Ascending aorta (tissue), 2 donors: ENCODE measurements around the gene RAD51D. TPM values are rescaled to one million over a fixed set of nuclear protein-coding genes. Genes with fewer than 3 reads are reported as not detected.

ENCODE experiments used
- DNase-seq, 2 donors: peaks; one replicate each; pipeline ENCODE4 v3.0.0-alpha.2; 2019; ENCODE audit warnings: low spot score in 2 of 2
- H3K27ac ChIP-seq, 2 donors: fragments of 200-600 bp; sonication (generic); one replicate each; pipeline ENCODE4 v1.5.1; 2016 to 2017; ENCODE audit warnings: mild to moderate bottlenecking in 1 of 2
- H3K27me3 ChIP-seq: fragments of 200-600 bp; sonication (generic); one replicate; pipeline ENCODE4 v1.5.1; 2017
- H3K36me3 ChIP-seq, 2 donors: fragments of 200-600 bp; sonication (generic); one replicate each; pipeline ENCODE4 v1.5.1; 2016
- H3K4me1 ChIP-seq, 2 donors: fragments of 200-600 bp; sonication (generic); one replicate each; pipeline ENCODE4 v1.5.1; 2016 to 2017; ENCODE audit warnings: mild to moderate bottlenecking in 1 of 2
- H3K4me3 ChIP-seq, 2 donors: fragments of 200-600 bp; sonication (generic); one replicate each; pipeline ENCODE4 v1.5.1; 2016 to 2017; ENCODE audit warnings: mild to moderate bottlenecking in 1 of 2
- H3K9me3 ChIP-seq, 2 donors: fragments of 200-600 bp; sonication (generic); one replicate each; pipeline ENCODE4 v1.5.1; 2016
- CTCF ChIP-seq, 3 experiments: fragments of 200-600 bp in 2 of 3; fragments of 450-650 bp in 1 of 3; sonication (generic) in 2 of 3; IDR thresholded peaks; one replicate each; pipeline ENCODE4 v1.5.1; 2016 to 2019; ENCODE audit warnings: antibody characterized with exemption in 3 of 3, mild to moderate bottlenecking in 1 of 3, moderate library complexity in 1 of 3
- intact Hi-C: fragments of 100-400 bp; cut with DNase I; formaldehyde crosslinking; loops from one replicate; pipeline ENCODE4 v1.15.1; 2023
- total RNA-seq: library from RNA; depleted of rRNA; stranded (reverse); fragments of >200 nt; gene quantifications from one replicate; pipeline ENCODE4 v1.1.0, GENCODE V29; 2016

Gene RAD51D
- total RNA-seq, 1 donor from 2014 or later, result 3.7 TPM

- no peaks in the 10 kb centered on the region for H3K9me3 ChIP-seq
- no peak for TF ChIP-seq CTCF (IDR thresholded peaks at IDR 0.05)
- DNase-seq, result no peak
- H3K4me1 ChIP-seq, result no peaks in the 10 kb centered on the region
- intact Hi-C loops, result no loop called here
- no peak overlapping the region for H3K27ac ChIP-seq
- no peaks in the 10 kb centered on the region for H3K36me3 ChIP-seq
- no peak overlapping the region for H3K4me3 ChIP-seq
- H3K27me3 ChIP-seq, result no peaks in the 10 kb centered on the region
These were observed 44.2 kb upstream of the RAD51D start for GRCh38 chr17:35163886-35164285.

GRCh38 chr17:35162755-35163154, 43.1 kb upstream of the RAD51D start:
- intact Hi-C loops, result no loop called here
- H3K4me3 ChIP-seq, result no peak overlapping the region
- no peaks in the 10 kb centered on the region for H3K36me3 ChIP-seq
- TF ChIP-seq CTCF (IDR thresholded peaks at IDR 0.05), result no peak
- no peaks in the 10 kb centered on the region for H3K4me1 ChIP-seq
- no peaks in the 10 kb centered on the region for H3K9me3 ChIP-seq
- H3K27me3 ChIP-seq, result no peaks in the 10 kb centered on the region
- H3K27ac ChIP-seq, result no peak overlapping the region
- DNase-seq, result no peak

- H3K9me3 ChIP-seq, result no peaks in the 10 kb centered on the region
- no peak overlapping the region for H3K4me3 ChIP-seq
- no peak for TF ChIP-seq CTCF (IDR thresholded peaks at IDR 0.05)
- no peaks in the 10 kb centered on the region for H3K27me3 ChIP-seq
- no peak overlapping the region for H3K27ac ChIP-seq
- intact Hi-C loops, result no loop called here
- no peak for DNase-seq
- no peaks in the 10 kb centered on the region for H3K36me3 ChIP-seq
- no peaks in the 10 kb centered on the region for H3K4me1 ChIP-seq
These were observed 41.7 kb upstream of the RAD51D start for GRCh38 chr17:35161281-35161761.

- Histone ChIP-seq H3K36me3 (no peaks in the 10 kb centered on the region), H3K27ac (no peak overlapping the region), H3K4me1 (no peaks in the 10 kb centered on the region), H3K4me3 (no peak overlapping the region), H3K9me3 (no peaks in the 10 kb centered on the region), H3K27me3 (no peaks in the 10 kb centered on the region)
- no peak for TF ChIP-seq CTCF (IDR thresholded peaks at IDR 0.05)
- DNase-seq, result no peak
- intact Hi-C loops, result no loop called here
These were observed 40.9 kb upstream of the RAD51D start for GRCh38 chr17:35160354-35161201.

GRCh38 chr17:35159940-35160339, 40.3 kb upstream of the RAD51D start:
- Histone ChIP-seq H3K27me3 (no peaks in the 10 kb centered on the region), H3K36me3 (no peaks in the 10 kb centered on the region), H3K9me3 (no peaks in the 10 kb centered on the region), H3K4me1 (no peaks in the 10 kb centered on the region), H3K27ac (no peak overlapping the region), H3K4me3 (no peak overlapping the region)
- intact Hi-C loops, result loop anchor here (10.0 kb wide), 1 partner anchor 55 kb away; no protein-coding TSS in a partner anchor
- TF ChIP-seq CTCF (IDR thresholded peaks at IDR 0.05), result no peak
- DNase-seq, result no peak
